GM18909 (cell line): ENCODE data around the gene BLCAP.

Experiments
- ATAC-seq: cut with Tn5 transposase; IDR thresholded peaks from one replicate; pipeline ENCODE4 v1.9.1; 2021; ENCODE audit warnings: mild to moderate bottlenecking; ENCODE audit not compliant: unreplicated experiment, poor library complexity

BLCAP gene

GRCh38 chr20:37518606-37519507, 8.8 kb downstream of the BLCAP start:
- no peak for ATAC-seq

GRCh38 chr20:37518059-37518458, 9.6 kb downstream of the BLCAP start:
- ATAC-seq = no peak

- ATAC-seq = no peak
Measured at GRCh38 chr20:37516811-37517750, 10.6 kb downstream of the BLCAP start.

- no peak for ATAC-seq
Measured at GRCh38 chr20:37515876-37516275, 11.8 kb downstream of the BLCAP start.

- no peak for ATAC-seq
Measured at GRCh38 chr20:37513779-37514359, 13.8 kb downstream of the BLCAP start.

GRCh38 chr20:37511610-37512275, 15.9 kb downstream of the BLCAP start:
- no peak for ATAC-seq

GRCh38 chr20:37510226-37510625, 17.4 kb downstream of the BLCAP start:
- ATAC-seq = no peak

GRCh38 chr20:37506152-37506725, 21.4 kb downstream of the BLCAP start:
- ATAC-seq = no peak

- ATAC-seq = no peak
Measured at GRCh38 chr20:37505263-37506151, 22.2 kb downstream of the BLCAP start.

GRCh38 chr20:37504404-37505096, 23.1 kb downstream of the BLCAP start:
- no peak for ATAC-seq

- ATAC-seq = no peak
Measured at GRCh38 chr20:37503256-37503927, 24.3 kb downstream of the BLCAP start.

- ATAC-seq = no peak
Measured at GRCh38 chr20:37502654-37503053, 25.0 kb downstream of the BLCAP start.

GRCh38 chr20:37501940-37502339, 25.7 kb downstream of the BLCAP start:
- no peak for ATAC-seq

- no peak for ATAC-seq
Measured at GRCh38 chr20:37500311-37500710, 27.4 kb downstream of the BLCAP start.

GRCh38 chr20:37498066-37498665, 29.5 kb downstream of the BLCAP start:
- ATAC-seq = no peak

- no peak for ATAC-seq
Measured at GRCh38 chr20:37494796-37495195, 32.9 kb downstream of the BLCAP start.

- ATAC-seq = no peak
Measured at GRCh38 chr20:37494301-37494700, 33.4 kb downstream of the BLCAP start.
